Kidney epithelial cell (primary cell): ENCODE results near the gene UBAC1. TPM values are rescaled to one million over a fixed set of nuclear protein-coding genes. Genes with fewer than 3 reads are reported as not detected.

Experiments used
- DNase-seq: peaks from one replicate; pipeline ENCODE4 v3.0.0-alpha.2; 2010; ENCODE audit warnings: low read depth
- H3K27me3 ChIP-seq: 2 replicates; pipeline ENCODE4 v1.6.0; 2011; ENCODE audit warnings: low read length; ENCODE audit not compliant: control insufficient read depth, insufficient read depth
- H3K36me3 ChIP-seq: 2 replicates; pipeline ENCODE4 v1.5.1; 2011; ENCODE audit warnings: low read length; ENCODE audit not compliant: control insufficient read depth, insufficient read depth
- H3K4me3 ChIP-seq: 2 replicates; pipeline ENCODE4 v1.5.1; 2011; ENCODE audit warnings: low read depth, mild to moderate bottlenecking, control low read depth, low read length
- CTCF ChIP-seq: IDR thresholded peaks from 2 replicates; pipeline ENCODE4 v1.5.1; 2011; ENCODE audit warnings: mild to moderate bottlenecking, moderate library complexity, low read length, control low read depth, inconsistent platforms; ENCODE audit not compliant: insufficient read depth, poor library complexity, severe bottlenecking
- total RNA-seq: library from RNA; depleted of rRNA; stranded (reverse); fragments of >200 nt; gene quantifications from 2 replicates; pipeline ENCODE4 v1.2.3, GENCODE V29; 2015

The UBAC1 gene
- total RNA-seq, 1 donor from 2014 or later: 42.6 TPM

GRCh38 chr9:135907006-135907430 lies 54.2 kb downstream of the UBAC1 start:
- Histone ChIP-seq H3K27me3 (no peaks in the 10 kb centered on the region), H3K4me3 (peak overlapping the region; percentile 59), H3K36me3 (peaks cover 2% of the 10 kb centered on the region)
- TF ChIP-seq CTCF: no peak
- DNase-seq: no peak

GRCh38 chr9:135906291-135907005 lies 54.7 kb downstream of the UBAC1 start:
- no peak for DNase-seq
- no peak for TF ChIP-seq CTCF
- Histone ChIP-seq H3K36me3 (peaks cover 2% of the 10 kb centered on the region), H3K4me3 (peak overlapping the region; percentile 59), H3K27me3 (no peaks in the 10 kb centered on the region)

GRCh38 chr9:135905380-135906258 lies 55.6 kb downstream of the UBAC1 start:
- TF ChIP-seq CTCF: no peak
- peak overlapping the region; percentile 59 for H3K4me3 ChIP-seq
- H3K36me3 ChIP-seq: peaks cover 2% of the 10 kb centered on the region
- H3K27me3 ChIP-seq: no peaks in the 10 kb centered on the region
- no peak for DNase-seq

- DNase-seq: no peak
- Histone ChIP-seq H3K27me3 (no peaks in the 10 kb centered on the region), H3K36me3 (peaks cover 2% of the 10 kb centered on the region), H3K4me3 (no peak overlapping the region)
- no peak for TF ChIP-seq CTCF
Measured at GRCh38 chr9:135903786-135904520, 57.2 kb downstream of the UBAC1 start.

- Histone ChIP-seq H3K27me3 (no peaks in the 10 kb centered on the region), H3K36me3 (no peaks in the 10 kb centered on the region), H3K4me3 (no peak overlapping the region)
- TF ChIP-seq CTCF: no peak
- DNase-seq: no peak
Measured at GRCh38 chr9:135903358-135903656, 57.9 kb downstream of the UBAC1 start.
